ENCODE results near the gene KIF3C.
A peak's percentile ranks its signal among the peaks of the same experiment; 100 is the strongest.
"Not testable (repeated sequence)": the region's sequence is repeated elsewhere in the genome, so short reads cannot be mapped to it uniquely, and the experiment has no call there.

Gene KIF3C

DNA sequence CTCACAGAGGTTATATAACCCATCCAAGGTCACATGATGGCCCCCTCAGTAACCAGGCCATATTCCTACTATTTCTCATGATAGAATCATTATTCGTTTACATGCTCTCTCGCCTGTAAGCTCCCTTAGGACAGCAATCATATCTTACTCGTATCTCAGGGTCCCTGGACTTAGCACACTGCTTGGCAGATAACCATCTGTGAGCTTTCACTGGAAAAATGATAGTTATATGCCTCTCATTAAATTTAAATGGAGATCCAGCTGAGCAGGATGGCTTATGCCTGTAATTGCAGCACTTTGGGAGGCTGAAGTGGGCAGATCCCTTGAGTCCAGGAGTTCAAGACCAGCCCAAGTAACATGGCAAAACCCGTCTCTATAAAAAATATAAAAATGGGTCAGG, 21.9 kb downstream of the KIF3C start:
- no peak for DNase-seq (ENCODE audit: low spot score)

DNA sequence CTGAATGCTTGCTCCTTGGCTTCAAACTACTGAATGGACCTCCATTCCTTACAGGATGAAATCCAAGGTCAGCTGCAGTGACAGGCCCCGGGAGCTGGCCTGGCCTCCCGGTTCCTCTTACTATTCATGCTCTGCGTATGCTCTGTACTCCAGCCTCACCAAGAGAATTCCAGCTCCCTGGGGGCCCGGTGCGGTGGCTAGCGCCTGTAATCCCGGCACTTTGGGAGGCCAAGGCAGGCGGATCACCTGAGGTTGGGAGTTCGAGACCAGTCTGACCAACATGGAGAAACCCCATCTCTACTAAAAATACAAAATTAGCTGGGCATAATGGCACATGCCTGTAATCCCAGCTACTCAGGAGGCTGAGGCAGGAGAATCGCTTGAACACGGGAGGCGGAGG, 23.7 kb downstream of the KIF3C start:
- not testable (repeated sequence) for DNase-seq (ENCODE audit: low spot score)

- no peak for DNase-seq (ENCODE audit: low spot score)
Measured at GRCh38 chr2:25957743-25958142, 24.6 kb downstream of the KIF3C start.

DNA sequence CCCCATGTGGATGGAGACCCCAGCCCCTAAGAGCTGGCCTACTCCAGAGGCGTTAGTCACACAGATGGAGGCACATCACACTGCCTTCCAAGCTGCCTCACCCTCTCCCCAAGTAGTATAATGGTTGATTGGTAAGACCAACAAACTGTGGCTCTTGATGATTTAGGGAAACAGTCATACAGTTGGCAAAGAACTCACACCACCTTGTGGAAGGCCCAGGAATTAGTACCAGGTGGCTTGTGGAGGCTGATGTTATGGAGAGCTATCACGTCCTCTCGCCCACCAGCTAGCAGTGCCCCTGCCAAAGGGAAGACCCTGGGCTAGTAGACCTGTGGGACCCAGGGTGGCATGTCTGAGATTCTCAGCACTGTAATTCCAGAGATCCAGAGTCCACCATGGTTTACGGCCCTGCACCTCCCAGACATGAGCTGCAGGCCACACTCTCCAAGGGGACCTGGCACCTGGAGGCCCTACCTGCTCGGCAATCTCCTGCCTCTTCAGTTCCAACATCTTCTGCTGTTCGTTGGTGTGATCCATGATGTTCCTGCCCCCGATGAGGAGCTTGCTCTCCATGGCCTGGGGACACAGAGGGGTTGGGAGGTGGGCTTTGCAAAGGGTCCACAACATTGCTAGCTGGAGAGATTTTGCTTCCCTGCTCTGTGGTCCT, 26.3 kb downstream of the KIF3C start:
- no peak for DNase-seq (ENCODE audit: low spot score)

DNA sequence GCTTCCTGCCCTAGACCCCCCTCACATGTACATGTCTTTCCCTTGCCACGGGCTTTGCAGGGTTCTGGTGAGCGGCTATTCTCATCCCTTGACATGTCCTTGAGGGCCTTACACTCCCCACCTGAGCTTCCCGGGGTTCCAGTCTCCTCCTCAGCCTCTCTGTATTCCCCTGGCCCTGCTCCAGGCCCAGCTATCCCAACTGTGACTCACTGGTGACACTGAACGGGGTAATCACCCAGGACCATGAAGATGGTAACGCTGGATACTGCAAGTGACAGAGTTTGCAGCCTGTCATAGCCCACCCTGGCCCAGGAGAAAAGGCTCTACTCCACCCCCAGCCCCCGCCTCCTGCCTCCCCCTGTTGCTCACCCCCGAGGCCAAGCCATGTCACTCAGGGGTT, 27.3 kb downstream of the KIF3C start:
- no peak for DNase-seq (ENCODE audit: low spot score)

DNA sequence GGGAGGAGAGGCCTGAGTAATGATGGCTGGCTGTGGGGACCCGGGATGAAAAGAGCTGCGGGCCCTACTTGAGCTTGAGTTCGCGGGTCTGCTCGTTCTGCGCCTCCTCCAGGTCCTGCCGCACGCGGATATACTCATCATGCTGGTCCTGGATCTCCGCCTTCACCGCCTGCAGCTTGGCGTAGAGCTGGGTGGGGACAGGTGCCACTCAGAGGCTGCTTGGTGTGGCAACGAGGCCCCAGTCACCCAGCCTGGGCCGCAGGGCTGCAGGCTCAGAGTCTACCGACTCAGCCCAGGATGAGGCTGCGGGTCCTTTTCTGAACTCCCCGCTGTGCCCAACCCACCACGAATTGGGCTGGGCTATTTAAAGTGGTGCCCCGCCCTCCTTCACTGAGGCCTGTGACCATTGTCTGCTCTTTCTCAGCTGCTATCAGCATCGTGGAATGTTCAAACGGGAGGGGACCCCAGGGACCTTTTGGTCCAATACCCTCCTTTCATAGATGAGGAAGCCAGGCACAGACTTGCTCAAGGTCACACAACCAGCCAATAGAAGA, 28.0 kb downstream of the KIF3C start:
- DNase-seq (ENCODE audit: low spot score) = no peak

- DNase-seq (ENCODE audit: low spot score) = peak; percentile 78
Measured at GRCh38 chr2:25951071-25951547, 31.2 kb downstream of the KIF3C start.

DNA sequence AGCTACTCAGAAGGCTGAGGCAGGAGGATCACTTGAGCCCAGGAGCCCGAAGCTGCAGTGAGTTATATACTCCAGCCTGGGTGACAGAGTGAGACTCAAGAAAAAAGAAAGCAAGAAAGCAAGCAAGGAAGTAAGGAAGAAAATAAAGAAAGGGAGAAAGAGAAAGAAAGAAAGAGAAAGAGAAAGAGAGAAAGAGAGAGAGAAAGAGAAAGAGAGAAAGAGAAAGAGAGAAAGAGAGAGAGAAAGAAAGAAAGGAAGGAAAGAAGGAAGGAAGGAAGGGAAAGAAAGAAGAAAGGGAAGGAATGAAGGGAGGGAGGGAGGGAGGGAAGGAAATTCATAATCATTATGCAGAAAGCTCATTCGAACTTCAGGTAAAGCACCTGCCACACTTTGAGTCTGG, 33.9 kb downstream of the KIF3C start:
- DNase-seq (ENCODE audit: low spot score) = no peak

GRCh38 chr2:25941042-25941441, 41.3 kb downstream of the KIF3C start:
- DNase-seq (ENCODE audit: low spot score) = no peak

DNA sequence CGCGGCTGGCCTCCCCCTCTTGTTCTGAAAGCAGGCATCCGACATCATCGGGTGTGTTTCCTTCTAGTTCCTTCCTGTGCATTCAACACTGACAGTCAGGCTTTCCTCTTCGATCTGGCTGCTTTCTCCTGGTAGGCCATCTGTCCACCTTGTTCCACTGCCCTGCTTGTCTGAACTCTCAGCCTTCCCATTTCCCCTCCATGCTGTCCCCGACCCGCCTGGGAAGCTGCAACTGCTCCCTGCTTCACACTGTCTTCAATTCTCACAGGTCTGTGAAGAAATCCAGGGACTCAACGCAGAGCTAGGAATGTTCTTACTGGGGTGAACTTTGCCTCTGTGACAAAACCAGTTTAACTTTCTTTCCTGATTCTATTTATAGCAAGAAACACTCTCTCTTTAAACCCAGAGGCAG, 43.0 kb downstream of the KIF3C start:
- DNase-seq (ENCODE audit: low spot score) = no peak

DNA sequence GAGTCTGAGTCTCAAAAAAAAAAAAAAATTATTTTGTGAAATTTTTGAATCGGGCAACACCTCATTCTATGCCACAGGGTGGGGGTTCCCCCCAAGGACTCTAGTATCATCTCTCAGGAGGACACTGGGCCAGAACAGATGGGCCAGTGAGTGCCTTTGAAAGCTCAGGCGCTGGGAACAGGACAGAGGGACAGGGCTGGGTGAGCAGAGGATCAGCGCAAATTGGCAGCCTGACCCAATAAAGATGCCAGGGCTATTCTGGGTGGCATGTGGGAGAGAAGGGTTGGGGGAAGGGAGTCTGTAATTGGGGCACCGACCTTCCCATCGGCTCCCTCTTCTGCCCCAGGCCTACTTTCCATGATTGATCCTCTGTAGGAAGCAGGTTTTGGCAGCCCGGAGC, 44.0 kb downstream of the KIF3C start:
- no peak for DNase-seq (ENCODE audit: low spot score)

GRCh38 chr2:25936889-25937545, 45.3 kb downstream of the KIF3C start:
- DNase-seq (ENCODE audit: low spot score) = no peak

- DNase-seq (ENCODE audit: low spot score) = no peak
Measured at GRCh38 chr2:25933622-25934021, 48.7 kb downstream of the KIF3C start.

GRCh38 chr2:25929789-25930473, 52.4 kb downstream of the KIF3C start:
- no peak for DNase-seq (ENCODE audit: low spot score)

DNA sequence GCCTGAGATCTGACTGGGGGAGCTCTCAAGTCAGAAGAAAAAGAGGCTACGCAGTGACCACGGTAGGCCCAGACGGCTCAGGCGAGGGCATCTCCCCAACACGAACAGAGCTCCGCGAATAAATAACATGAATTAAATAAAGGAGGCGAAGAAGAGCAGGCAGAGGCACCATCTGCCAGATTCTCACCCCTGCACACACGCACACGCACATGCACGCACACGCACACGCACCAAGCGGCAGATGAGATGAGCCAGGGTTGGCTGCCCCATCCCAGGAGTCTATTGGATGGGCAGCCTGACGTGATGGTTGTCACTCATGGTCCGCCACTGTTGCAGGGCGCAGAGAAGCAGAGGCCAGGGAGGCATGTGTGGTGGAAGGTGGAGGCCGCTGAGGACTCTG, 53.6 kb downstream of the KIF3C start:
- no peak for DNase-seq (ENCODE audit: low spot score)

DNA sequence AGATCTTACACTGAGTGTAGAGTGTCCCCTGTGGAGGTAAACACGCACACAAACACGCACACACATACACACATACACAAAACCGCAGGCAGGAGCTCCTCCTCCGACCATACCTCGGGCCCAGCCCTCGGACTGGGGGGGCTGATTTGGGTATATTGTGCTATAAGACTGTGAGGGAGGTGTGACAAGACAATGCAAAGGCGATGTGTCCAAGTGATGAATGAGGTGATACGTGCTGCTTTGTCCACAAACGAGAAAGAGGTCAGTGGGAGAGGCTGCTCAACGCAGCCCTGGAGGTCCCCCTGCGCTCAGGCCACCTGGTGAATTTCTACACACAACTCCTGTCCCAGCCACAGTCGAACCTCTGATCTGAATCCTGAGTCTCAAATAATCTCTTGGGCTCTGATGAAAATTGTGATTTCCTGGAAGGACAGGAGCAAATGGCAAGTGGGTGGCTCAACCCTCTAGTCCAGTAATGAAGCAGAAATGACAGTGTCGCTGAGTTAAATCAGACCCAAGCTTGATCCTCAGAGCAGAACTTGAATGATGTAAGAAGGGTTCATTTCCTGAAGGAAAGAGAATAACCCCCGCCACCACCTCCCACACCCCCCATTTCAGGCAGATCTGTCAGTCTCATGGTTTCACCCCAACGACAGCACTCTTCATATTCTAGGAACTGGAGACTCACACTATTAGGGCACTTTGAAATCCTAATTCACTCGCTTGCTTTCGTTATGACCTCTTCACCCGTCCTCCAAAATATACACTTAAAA, 55.1 kb downstream of the KIF3C start:
- no peak for DNase-seq (ENCODE audit: low spot score)

DNA sequence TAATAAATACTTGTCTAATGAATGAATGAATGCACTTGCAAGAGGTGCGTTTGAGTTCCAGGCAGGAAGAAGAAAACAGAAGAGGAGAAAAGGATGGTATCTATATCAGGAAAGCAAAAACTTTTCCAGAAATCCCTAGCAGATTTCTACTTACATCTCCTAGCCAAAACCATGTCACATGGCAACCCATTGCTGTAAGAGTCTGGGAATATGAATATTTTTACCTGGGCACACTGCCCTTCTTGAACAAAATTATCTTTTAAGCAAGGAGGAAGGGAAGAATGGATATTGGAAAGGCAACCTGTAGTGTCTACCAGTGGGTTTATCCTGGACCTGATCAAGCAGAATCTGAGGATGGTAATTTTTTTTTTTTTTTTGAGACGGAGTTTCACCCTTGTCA, 59.8 kb downstream of the KIF3C start:
- DNase-seq (ENCODE audit: low spot score) = no peak

DNA sequence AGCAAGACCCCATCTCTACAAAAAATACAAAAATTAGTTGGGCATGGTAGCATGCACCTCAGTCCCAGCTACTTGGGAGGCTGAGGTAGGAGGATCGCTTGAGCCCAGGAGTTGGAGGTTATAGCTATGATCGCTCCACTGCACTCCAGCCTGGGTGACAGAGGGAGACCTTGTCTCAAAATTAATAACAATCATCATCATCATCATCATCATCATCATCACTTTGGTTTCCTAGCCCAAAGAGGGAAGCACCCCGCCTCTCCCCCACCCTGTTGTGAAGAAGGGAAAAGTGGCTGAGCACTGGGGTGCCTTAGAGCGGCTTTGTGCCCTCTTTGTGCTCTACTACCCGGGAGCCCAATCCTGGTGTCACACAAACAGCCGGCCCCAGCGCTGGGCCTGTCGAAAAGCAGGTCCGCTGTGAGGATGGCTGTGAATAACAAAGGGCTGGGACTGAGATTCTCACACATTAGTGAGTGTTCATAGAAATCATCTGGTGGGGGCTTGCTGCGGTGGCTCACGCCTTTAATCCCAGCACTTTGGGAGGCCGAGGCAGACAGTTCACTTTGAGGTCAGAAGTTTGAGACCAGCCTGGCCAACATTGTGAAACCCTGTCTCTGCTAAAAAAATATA, 61.4 kb downstream of the KIF3C start:
- DNase-seq (ENCODE audit: low spot score) = no peak

DNA sequence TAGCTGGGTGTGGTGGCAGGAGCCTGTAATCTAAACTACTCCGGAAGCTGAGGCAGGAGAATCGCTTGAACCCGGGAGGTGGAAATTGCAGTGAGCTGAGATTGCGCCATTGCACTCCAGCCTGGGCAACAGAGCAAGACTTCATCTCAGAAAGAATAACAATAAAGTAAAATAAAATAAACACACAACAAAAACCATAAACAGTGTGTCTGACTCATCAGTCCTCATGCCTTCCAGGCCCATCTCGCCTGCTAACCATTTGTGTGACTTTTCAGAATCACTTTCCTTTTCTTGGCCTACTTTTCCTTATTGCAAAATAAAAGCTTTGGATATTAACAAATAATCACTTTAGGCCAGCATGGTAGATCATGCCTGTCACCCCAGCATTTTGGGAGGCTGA, 62.0 kb downstream of the KIF3C start:
- DNase-seq (ENCODE audit: low spot score) = no peak

GRCh38 chr2:25917832-25918231, 64.5 kb downstream of the KIF3C start:
- no peak for DNase-seq (ENCODE audit: low spot score)

DNA sequence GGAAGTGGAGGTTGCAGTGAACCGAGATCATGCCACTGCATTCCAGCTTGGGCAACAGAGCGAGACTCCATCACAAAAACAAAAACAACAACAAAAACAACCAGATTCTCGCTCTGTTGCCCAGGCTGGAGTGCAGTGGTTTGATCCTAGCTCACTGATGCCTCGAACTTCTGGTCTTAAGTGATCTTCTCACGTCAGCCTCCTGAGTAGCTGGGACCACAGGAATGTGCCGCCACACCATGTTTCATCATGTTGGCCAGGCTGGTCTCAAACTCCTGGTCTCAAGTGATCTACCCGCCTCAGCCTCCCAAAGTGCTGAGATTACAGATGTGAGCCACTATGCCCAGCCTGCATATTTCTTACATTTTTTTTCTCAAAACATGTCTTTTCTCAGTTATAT, 64.9 kb downstream of the KIF3C start:
- DNase-seq (ENCODE audit: low spot score) = not testable (repeated sequence)
